ENCODE measurements around the gene ULK4.

- no peak for TF ChIP-seq CTCF (IDR thresholded peaks at IDR 0.05)
- TF ChIP-seq POLR2A (IDR thresholded peaks at IDR 0.05): no peak
Measured at GRCh38 chr3:41751597-41751996, 210.3 kb downstream of the ULK4 start.

Measured in lower leg skin (tissue), 3 donors.